GM18520 (cell line): ENCODE results near the gene DAGLB.
"Not testable (repeated sequence)": the region's sequence is repeated elsewhere in the genome, so short reads cannot be mapped to it uniquely, and the experiment has no call there.

ENCODE experiments used
- ATAC-seq: cut with Tn5 transposase; IDR thresholded peaks from one replicate; pipeline ENCODE4 v1.9.1; 2021; ENCODE audit not compliant: unreplicated experiment

The DAGLB gene

GRCh38 chr7:6378556-6378955 is 69.2 kb downstream of the DAGLB start:
- ATAC-seq = not testable (repeated sequence)

DNA sequence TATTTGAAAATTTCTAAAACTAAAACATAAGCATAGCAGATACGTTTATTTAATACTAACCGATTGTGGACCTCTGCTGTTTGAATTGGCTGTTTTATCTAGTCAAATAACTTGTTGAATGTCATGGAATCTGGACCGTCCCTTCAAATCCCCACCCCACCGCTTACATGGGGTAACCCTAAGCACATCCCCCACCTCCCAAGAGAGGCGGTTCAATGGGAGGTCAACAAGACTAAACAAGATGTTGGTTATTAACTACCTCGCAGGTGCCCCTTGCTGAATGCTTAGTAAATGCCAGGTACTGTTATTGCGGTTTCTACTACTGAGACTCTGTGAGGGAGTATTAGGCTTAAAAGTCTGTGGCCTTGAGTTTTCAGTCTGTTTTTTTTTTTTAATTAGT is 70.9 kb downstream of the DAGLB start:
- no peak for ATAC-seq

DNA sequence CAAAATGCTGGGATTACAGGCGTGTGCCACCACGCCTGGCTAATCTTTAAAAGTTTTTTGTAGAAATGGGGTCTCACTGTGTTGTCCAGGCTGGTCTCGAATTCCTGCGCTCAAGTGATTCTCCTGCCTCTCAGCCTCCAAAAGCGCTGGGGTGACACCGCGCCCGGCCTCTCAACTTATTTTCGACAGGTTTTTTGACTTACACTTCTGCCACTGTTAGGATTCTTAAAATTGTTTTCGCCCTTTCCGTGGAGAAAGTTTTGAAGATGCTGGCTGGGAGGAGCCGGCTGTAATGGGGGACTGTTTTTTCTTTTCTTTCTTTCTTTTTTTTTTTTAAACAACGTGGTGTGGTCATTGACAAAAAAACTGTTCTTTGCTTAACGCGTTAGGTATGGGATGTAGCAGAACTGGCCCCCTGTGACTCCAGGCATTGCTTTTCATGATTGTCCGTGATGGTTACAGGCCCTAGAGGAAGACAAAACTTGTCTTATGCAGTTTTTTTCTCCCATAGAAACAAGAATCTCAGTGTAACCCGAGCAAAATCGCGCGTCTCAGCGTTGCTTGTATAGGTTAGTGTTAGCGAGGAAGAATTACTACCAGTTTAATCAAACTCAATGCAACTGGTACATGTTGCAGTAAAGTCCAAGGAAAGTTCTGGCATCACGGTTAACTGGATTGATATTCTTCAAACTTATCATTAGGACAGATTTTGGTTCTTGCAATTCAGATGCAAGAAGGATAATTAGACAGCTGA is 72.2 kb downstream of the DAGLB start:
- ATAC-seq = no peak

GRCh38 chr7:6367701-6368211 is 80.0 kb downstream of the DAGLB start:
- no peak for ATAC-seq

- no peak for ATAC-seq
Measured at GRCh38 chr7:6365451-6365850, 82.3 kb downstream of the DAGLB start.

GRCh38 chr7:6360841-6361240 is 86.9 kb downstream of the DAGLB start:
- no peak for ATAC-seq

GRCh38 chr7:6359734-6360133 is 88.0 kb downstream of the DAGLB start:
- ATAC-seq = no peak
